SK-N-SH (cell line): ENCODE results near the gene ITGAV. TPM values are rescaled to one million over a fixed set of nuclear protein-coding genes. Genes with fewer than 3 reads are reported as not detected.

Experiments used
- CTCF ChIA-PET: fragments of 300-600, 350-600 bp; formaldehyde crosslinking; extraction: SDS; loops from one replicate; lab custom pipeline; 2021; lab: Yijun Ruan, JAX
- POLR2A ChIA-PET: fragments of 350-600 bp; sonication (Branson Sonifier 250); formaldehyde crosslinking; extraction: SDS; loops from one replicate; lab custom pipeline; 2020; ENCODE audit warnings: antibody characterized with exemption, inconsistent platforms; lab: Yijun Ruan, JAX
- DNase-seq: peaks from one replicate; pipeline ENCODE4 v3.0.0; 2012
- H2AFZ ChIP-seq: fragments of 200-600 bp; sonication (generic); 2 replicates; pipeline ENCODE4 v1.8.1; 2016; ENCODE audit warnings: antibody characterized with exemption, mild to moderate bottlenecking, low read depth
- H3F3A ChIP-seq: fragments of 200-600 bp; sonication (generic); replicated peaks from 2 replicates; pipeline ENCODE3; 2016; ENCODE audit warnings: antibody characterized with exemption, mild to moderate bottlenecking; ENCODE audit not compliant: insufficient read depth
- H3K27ac ChIP-seq, 2 experiments: fragments of 200-500 bp in 1 of 2; fragments of 200-600 bp in 1 of 2; sonication (Bioruptor generic) in 1 of 2; sonication (generic), shearing (Covaris generic) in 1 of 2; 2 replicates each; pipeline versions ENCODE4 v1.5.1 to v1.6.1; 2014 to 2016; ENCODE audit warnings: low read depth in 2 of 2, inconsistent platforms in 1 of 2, low read length in 1 of 2, mild to moderate bottlenecking in 1 of 2, mixed read lengths in 1 of 2
- H3K27me3 ChIP-seq: fragments of 200-600 bp; sonication (generic), shearing (Covaris generic); 2 replicates; pipeline ENCODE4 v1.6.1; 2016; ENCODE audit warnings: mixed run types; ENCODE audit not compliant: insufficient read depth
- H3K36me3 ChIP-seq, 2 experiments: fragments of 200-500 bp in 1 of 2; fragments of 200-600 bp in 1 of 2; sonication (Bioruptor generic) in 1 of 2; sonication (generic) in 1 of 2; replicated peaks in 1 of 2; 2 replicates each; pipeline versions ENCODE3 to v1.5.1; 2014 to 2016; ENCODE audit warnings: low read length in 1 of 2, mild to moderate bottlenecking in 1 of 2; ENCODE audit not compliant: insufficient read depth in 2 of 2, control insufficient read depth in 1 of 2
- H3K4me1 ChIP-seq, 2 experiments: fragments of 200-500 bp in 1 of 2; fragments of 200-600 bp in 1 of 2; sonication (Bioruptor generic) in 1 of 2; sonication (generic), shearing (Covaris generic) in 1 of 2; 2 replicates each; pipeline versions ENCODE4 v1.5.1 to v1.6.1; 2014 to 2016; ENCODE audit warnings: low read depth in 1 of 2, low read length in 1 of 2, mixed run types in 1 of 2; ENCODE audit not compliant: insufficient read depth in 2 of 2, control insufficient read depth in 1 of 2
- H3K4me2 ChIP-seq: fragments of 200-600 bp; sonication (generic), shearing (Covaris generic); 2 replicates; pipeline ENCODE4 v1.6.1; 2017; ENCODE audit warnings: mixed run types
- H3K4me3 ChIP-seq, 2 experiments: fragments of 200-500 bp in 1 of 2; fragments of 200-600 bp in 1 of 2; sonication (Bioruptor generic) in 1 of 2; sonication (generic), shearing (Covaris generic) in 1 of 2; 2 replicates each; pipeline versions ENCODE4 v1.5.1 to v1.8.1; 2014 to 2016; ENCODE audit warnings: low read depth in 2 of 2, inconsistent platforms in 1 of 2, low read length in 1 of 2, mild to moderate bottlenecking in 1 of 2, mixed read lengths in 1 of 2, moderate library complexity in 1 of 2
- H3K79me2 ChIP-seq: fragments of 200-600 bp; sonication (generic); 2 replicates; pipeline ENCODE4 v1.8.1; 2017; ENCODE audit warnings: mild to moderate bottlenecking; ENCODE audit not compliant: insufficient read depth
- H3K9ac ChIP-seq: fragments of 200-600 bp; sonication (generic); 2 replicates; pipeline ENCODE4 v1.6.1; 2017; ENCODE audit warnings: mixed run types
- H3K9me2 ChIP-seq: fragments of 200-600 bp; sonication (generic); 2 replicates; pipeline ENCODE4 v1.6.1; 2017; ENCODE audit warnings: mixed run types
- H3K9me3 ChIP-seq: fragments of 200-600 bp; sonication (generic); 2 replicates; pipeline ENCODE4 v1.6.1; 2017; ENCODE audit warnings: mixed run types, mild to moderate bottlenecking, moderate library complexity
- H4K20me1 ChIP-seq: fragments of 200-600 bp; sonication (generic); 2 replicates; pipeline ENCODE4 v1.6.1; 2017; ENCODE audit warnings: mild to moderate bottlenecking, mixed run types; ENCODE audit not compliant: insufficient read depth
- CHD2 ChIP-seq: fragments of 150-350 bp; IDR thresholded peaks from 2 replicates; pipeline ENCODE4 v1.6.1; 2018; ENCODE audit warnings: low read length; ENCODE audit not compliant: partially characterized antibody
- EZH2phosphoT487 ChIP-seq: fragments of 200-600 bp; sonication (generic); IDR thresholded peaks from 2 replicates; pipeline ENCODE4 v1.6.1; 2017; ENCODE audit warnings: low read depth, mixed run types, mild to moderate bottlenecking, antibody characterized with exemption, moderate library complexity, borderline replicate concordance
- FOXM1 ChIP-seq: IDR thresholded peaks from 2 replicates; pipeline ENCODE4 v1.4.0; 2012; ENCODE audit warnings: low read depth, mild to moderate bottlenecking
- JUND ChIP-seq: IDR thresholded peaks from 2 replicates; pipeline ENCODE4 v1.4.0; 2012
- MEF2A ChIP-seq: IDR thresholded peaks from 2 replicates; pipeline ENCODE4 v1.4.0; 2012; ENCODE audit warnings: low read depth, borderline replicate concordance
- MXI1 ChIP-seq: IDR thresholded peaks from 2 replicates; pipeline ENCODE4 v1.6.1; 2012; ENCODE audit warnings: mild to moderate bottlenecking, low read depth, low read length, improper control_type of control experiment
- NFIC ChIP-seq: IDR thresholded peaks from 2 replicates; pipeline ENCODE4 v1.4.0; 2012; ENCODE audit warnings: borderline replicate concordance
- NRF1 ChIP-seq: IDR thresholded peaks from 2 replicates; pipeline ENCODE4 v1.6.1; 2012; ENCODE audit warnings: low read depth, mild to moderate bottlenecking, low read length
- POLR2AphosphoS5 ChIP-seq: IDR thresholded peaks from 2 replicates; pipeline ENCODE4 v1.6.1; 2012; ENCODE audit warnings: low read depth, low read length
- RCOR1 ChIP-seq: fragments of 150-350 bp; IDR thresholded peaks from 2 replicates; pipeline ENCODE4 v1.6.1; 2017; ENCODE audit warnings: antibody characterized with exemption, low read length
- RFX5 ChIP-seq: IDR thresholded peaks from 2 replicates; pipeline ENCODE4 v1.6.1; 2012; ENCODE audit warnings: mild to moderate bottlenecking, improper control_type of control experiment, low read length
- RXRA ChIP-seq: IDR thresholded peaks from 2 replicates; pipeline ENCODE4 v1.4.0; 2012; ENCODE audit warnings: low read depth, mild to moderate bottlenecking, borderline replicate concordance
- SIN3A ChIP-seq: IDR thresholded peaks from 2 replicates; pipeline ENCODE4 v1.6.1; 2012; ENCODE audit warnings: low read depth, mild to moderate bottlenecking, low read length, moderate library complexity, borderline replicate concordance
- TAF1 ChIP-seq: IDR thresholded peaks from 2 replicates; pipeline ENCODE4 v1.6.1; 2012; ENCODE audit warnings: low read depth, mild to moderate bottlenecking, low read length, moderate library complexity, borderline replicate concordance
- TCF12 ChIP-seq: IDR thresholded peaks from 2 replicates; pipeline ENCODE4 v1.4.0; 2012
- YY1 ChIP-seq: IDR thresholded peaks from 2 replicates; pipeline ENCODE4 v1.4.0; 2012; ENCODE audit warnings: low read depth, mild to moderate bottlenecking
- WGBS: methylation state at CpG from one replicate; pipeline ENCODE4 v1.1.6; 2017; ENCODE audit warnings: low lambda C conversion rate; 5-methylcytosine and 5-hydroxymethylcytosine counted together
- polyA plus RNA-seq, 3 experiments: library from polyadenylated mRNA; depleted of rRNA; stranded (reverse); fragments of >200 nt; gene quantifications; 2 replicates each; pipeline ENCODE4 v1.2.3, GENCODE V29; 2012
- TF ChIP-seq, protein P1 (sequence below): IDR thresholded peaks from 2 replicates; pipeline ENCODE4 v1.4.0; 2012; ENCODE audit warnings: low read depth, borderline replicate concordance
- TF ChIP-seq, protein P2 (sequence below): IDR thresholded peaks from 2 replicates; pipeline ENCODE4 v1.4.0; 2012; ENCODE audit warnings: low read depth, borderline replicate concordance

Gene ITGAV
- polyA plus RNA-seq, 1 of the 3 experiments (the other 2 are of a cell fraction): 24.3 TPM

DNA sequence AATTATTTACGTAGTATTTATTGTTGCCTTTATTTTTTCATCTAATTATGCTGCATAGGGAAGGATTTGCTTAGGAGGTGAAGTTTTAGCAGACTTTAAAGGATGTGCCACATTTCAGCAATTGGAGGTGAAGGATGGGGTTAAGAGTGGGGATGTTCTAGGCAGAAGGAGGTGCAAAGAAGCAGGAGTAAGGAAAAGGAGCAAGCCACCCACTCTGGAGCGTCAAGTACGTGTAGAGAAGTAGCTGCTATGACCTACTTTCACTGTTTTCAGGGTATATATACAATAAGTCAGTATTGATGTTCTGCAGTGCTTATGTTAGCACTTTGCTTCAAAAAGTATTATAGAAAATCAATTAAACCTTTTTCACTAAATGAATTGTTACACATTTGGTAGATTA is 34.4 kb downstream of the ITGAV start:
- POLR2A ChIA-PET: no interaction called here
- Histone ChIP-seq H3K27me3 (no peaks in the 10 kb centered on the region), H3K4me3 (no peak overlapping the region), H3K27ac (no peak overlapping the region), H3K79me2 (peaks cover 66% of the 10 kb centered on the region), H3F3A (peaks cover 8% of the 10 kb centered on the region), H3K36me3 (peaks cover 31 to 60% of the 10 kb centered on the region in 2 experiments), H3K9me3 (no peaks in the 10 kb centered on the region), H3K4me1 (peaks cover 0 to 3% of the 10 kb centered on the region in 2 experiments; a peak in 1 of 4 replicates), H4K20me1 (no peaks in the 10 kb centered on the region), H3K9ac (no peak overlapping the region), H3K4me2 (no peak overlapping the region), H2AFZ (no peak overlapping the region), H3K9me2 (no peaks in the 10 kb centered on the region)
- CTCF ChIA-PET: no interaction called here
- TF ChIP-seq SIN3A: no peak
- no peak for TF ChIP-seq MEF2A
- no peak for TF ChIP-seq TCF12
- no peak for TF ChIP-seq NRF1
- TF ChIP-seq EZH2phosphoT487: no peak
- no peak for TF ChIP-seq TAF1
- no peak for TF ChIP-seq POLR2AphosphoS5
- TF ChIP-seq, protein P1, sequence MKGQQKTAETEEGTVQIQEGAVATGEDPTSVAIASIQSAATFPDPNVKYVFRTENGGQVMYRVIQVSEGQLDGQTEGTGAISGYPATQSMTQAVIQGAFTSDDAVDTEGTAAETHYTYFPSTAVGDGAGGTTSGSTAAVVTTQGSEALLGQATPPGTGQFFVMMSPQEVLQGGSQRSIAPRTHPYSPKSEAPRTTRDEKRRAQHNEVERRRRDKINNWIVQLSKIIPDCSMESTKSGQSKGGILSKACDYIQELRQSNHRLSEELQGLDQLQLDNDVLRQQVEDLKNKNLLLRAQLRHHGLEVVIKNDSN: no peak
- TF ChIP-seq CHD2: no peak
- no peak for TF ChIP-seq MXI1
- TF ChIP-seq NFIC: no peak
- TF ChIP-seq RCOR1: no peak
- TF ChIP-seq, protein P2, sequence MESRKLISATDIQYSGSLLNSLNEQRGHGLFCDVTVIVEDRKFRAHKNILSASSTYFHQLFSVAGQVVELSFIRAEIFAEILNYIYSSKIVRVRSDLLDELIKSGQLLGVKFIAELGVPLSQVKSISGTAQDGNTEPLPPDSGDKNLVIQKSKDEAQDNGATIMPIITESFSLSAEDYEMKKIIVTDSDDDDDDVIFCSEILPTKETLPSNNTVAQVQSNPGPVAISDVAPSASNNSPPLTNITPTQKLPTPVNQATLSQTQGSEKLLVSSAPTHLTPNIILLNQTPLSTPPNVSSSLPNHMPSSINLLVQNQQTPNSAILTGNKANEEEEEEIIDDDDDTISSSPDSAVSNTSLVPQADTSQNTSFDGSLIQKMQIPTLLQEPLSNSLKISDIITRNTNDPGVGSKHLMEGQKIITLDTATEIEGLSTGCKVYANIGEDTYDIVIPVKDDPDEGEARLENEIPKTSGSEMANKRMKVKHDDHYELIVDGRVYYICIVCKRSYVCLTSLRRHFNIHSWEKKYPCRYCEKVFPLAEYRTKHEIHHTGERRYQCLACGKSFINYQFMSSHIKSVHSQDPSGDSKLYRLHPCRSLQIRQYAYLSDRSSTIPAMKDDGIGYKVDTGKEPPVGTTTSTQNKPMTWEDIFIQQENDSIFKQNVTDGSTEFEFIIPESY: no peak
- TF ChIP-seq JUND: no peak
- TF ChIP-seq RXRA: no peak
- no peak for TF ChIP-seq YY1
- no peak for TF ChIP-seq FOXM1
- TF ChIP-seq RFX5: no peak
- DNase-seq: no peak
- WGBS: 92% methylated on average over 3 of the region's 3 CpGs
